GM19324 (cell line): ENCODE data around the gene PHRF1.

Experiments
- ATAC-seq: cut with Tn5 transposase; IDR thresholded peaks from one replicate; pipeline ENCODE4 v1.9.1; 2021; ENCODE audit warnings: mild to moderate bottlenecking, moderate library complexity; ENCODE audit not compliant: unreplicated experiment, low FRiP score

The PHRF1 gene, protein sequence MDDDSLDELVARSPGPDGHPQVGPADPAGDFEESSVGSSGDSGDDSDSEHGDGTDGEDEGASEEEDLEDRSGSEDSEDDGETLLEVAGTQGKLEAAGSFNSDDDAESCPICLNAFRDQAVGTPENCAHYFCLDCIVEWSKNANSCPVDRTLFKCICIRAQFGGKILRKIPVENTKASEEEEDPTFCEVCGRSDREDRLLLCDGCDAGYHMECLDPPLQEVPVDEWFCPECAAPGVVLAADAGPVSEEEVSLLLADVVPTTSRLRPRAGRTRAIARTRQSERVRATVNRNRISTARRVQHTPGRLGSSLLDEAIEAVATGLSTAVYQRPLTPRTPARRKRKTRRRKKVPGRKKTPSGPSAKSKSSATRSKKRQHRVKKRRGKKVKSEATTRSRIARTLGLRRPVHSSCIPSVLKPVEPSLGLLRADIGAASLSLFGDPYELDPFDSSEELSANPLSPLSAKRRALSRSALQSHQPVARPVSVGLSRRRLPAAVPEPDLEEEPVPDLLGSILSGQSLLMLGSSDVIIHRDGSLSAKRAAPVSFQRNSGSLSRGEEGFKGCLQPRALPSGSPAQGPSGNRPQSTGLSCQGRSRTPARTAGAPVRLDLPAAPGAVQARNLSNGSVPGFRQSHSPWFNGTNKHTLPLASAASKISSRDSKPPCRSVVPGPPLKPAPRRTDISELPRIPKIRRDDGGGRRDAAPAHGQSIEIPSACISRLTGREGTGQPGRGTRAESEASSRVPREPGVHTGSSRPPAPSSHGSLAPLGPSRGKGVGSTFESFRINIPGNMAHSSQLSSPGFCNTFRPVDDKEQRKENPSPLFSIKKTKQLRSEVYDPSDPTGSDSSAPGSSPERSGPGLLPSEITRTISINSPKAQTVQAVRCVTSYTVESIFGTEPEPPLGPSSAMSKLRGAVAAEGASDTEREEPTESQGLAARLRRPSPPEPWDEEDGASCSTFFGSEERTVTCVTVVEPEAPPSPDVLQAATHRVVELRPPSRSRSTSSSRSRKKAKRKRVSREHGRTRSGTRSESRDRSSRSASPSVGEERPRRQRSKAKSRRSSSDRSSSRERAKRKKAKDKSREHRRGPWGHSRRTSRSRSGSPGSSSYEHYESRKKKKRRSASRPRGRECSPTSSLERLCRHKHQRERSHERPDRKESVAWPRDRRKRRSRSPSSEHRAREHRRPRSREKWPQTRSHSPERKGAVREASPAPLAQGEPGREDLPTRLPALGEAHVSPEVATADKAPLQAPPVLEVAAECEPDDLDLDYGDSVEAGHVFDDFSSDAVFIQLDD (N-terminal part only)

DNA sequence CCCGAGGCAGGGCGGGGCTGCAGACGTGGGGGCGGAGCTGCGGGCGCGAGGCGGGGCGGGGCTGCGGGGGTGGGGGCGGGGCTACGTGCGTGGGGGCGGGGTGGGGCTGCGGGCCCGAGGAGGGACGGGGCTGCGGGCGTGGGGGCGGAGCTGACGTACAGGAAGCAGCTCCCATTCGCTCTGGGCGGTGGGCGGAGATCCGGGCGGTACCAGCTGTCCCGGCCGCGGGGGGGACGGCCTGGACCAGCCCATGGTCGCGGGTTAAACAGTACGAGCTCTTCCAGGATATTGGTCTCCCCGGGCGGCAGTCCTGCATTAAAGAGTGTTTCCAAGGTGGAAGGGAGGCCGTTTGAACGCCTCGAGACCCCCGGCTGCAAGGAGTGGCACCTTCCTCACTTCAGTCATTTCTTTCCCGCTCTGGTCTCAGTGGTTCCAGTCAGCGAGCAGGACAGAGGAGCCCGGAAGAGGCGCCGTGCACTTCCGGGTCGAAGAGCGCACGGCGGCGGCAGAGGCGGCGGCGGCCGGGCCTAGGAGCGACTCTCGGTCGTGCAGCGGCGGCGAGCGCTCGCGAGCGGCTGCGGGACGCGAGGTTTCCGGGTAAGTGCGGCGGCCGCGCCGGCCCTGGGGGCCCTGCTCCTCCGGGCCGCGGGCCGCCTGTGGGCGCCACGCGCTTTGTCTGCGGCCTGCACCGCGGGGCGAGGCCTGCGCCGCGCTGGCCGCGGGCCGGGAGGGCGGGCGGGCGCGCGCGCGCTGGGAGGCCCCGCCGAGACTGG, at the start of gene PHRF1:
TSS of gene PHRF1 (plus strand) at position 475 of the 773 bp plus-strand sequence. CDS start 5,043 bp downstream, outside the sequence.
- peak; percentile 94 for ATAC-seq

DNA sequence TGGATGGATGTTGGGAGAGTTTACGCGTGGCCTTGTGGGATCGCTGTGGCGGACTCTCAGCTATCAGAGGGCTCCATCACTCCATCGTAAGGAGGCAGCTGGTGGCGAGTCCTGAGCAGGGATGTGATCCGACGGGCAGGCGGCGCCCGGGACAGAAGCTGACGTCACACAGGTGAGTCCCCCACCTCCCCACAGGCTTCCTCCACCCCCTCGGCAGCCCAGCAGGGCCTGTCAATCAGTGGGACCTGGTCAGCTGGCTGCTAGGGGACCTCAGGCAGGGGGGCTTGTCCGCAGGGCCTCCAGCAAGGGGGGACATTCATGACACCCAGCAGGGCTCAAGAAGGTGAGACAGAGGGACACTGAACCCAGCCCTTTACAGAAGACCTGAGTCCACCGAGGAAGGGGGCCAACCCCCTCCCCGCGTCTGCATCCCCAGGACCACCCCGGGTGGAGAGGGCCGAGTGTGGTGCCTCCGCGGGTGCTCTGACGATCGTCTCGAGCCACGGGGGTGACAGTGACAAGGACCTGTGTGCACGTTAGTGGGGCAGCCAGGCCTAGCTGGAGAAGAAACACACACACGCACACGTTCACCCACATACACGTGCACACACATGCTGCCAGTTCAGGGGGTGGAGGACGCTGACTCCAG, 48.0 kb upstream of the PHRF1 start:
- no peak for ATAC-seq

DNA sequence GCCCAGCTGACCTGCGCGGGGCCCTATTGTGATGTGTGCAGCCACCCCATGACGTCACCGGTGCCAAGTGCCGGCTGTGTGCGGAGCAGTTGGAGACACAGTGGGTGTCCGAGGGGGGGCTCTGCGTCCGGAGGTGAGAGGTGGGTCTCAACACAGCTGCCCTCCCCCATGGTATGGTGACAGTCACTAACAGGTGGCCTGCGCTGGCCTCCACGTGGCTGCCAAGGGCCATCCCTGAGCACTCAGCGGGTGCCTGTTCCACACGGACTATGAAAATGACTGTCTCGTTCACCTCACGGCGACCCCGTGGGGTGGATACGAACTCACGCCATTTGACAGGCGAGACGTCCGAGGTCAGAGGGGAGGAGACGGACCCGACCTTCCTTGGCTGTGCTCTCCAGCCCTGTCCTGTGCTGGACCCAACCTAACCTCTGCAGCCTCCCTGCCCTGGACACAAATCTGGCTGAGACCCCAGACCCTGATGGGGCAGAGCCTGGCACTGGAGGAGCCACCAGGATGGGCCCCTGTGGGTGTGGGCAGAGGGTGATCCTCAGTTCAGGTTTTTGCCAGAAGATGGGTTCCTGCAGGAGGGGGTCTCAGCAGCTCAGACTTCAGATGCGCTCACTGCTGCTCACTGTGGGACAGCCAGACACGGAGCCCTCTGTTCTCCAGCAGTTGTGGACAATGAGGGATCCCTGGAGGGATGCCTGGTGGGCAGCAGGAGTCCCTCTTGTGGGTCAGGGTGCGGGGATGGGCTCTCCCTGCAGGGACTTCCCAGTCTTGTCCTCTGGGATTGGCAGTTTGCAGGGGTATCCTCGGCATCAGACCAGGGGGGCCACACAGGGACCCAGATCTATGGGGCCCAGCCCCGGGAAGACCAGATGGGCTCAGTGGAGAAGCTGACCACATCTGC, 47.2 kb upstream of the PHRF1 start:
- no peak for ATAC-seq

DNA sequence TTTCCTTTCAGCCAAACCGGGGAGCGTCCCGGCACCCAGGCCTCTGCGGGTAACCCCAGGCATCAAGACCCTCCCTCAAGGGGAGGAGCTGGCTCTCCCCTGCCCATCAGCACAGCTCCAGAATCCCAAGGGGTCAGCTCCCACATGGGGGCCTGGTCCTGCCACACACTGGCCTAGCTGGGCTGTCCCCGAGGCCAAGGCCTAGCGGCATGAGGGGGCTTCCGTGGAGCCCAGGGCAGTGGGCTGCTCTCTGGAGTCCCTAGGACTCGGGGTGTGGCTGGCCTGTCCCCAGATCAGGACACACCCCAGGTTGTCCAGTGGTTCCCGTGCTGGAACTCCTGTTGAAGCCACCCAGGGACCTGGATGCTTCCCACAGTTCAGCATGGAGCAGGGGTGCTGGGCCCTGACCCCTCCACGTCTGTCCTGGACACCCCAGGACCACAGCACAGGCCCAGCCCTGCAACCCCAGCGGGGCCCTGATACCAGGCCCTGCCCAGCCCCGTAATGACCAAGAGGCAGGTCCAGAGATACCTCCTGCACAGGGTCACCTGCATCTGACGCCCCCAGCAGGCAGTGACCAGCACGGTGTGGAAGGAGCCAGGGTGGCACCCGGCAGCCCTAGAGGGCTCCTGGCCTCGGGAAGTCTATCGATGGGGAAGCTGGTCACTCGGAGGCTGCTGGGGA, 46.4 kb upstream of the PHRF1 start:
- ATAC-seq, result no peak

DNA sequence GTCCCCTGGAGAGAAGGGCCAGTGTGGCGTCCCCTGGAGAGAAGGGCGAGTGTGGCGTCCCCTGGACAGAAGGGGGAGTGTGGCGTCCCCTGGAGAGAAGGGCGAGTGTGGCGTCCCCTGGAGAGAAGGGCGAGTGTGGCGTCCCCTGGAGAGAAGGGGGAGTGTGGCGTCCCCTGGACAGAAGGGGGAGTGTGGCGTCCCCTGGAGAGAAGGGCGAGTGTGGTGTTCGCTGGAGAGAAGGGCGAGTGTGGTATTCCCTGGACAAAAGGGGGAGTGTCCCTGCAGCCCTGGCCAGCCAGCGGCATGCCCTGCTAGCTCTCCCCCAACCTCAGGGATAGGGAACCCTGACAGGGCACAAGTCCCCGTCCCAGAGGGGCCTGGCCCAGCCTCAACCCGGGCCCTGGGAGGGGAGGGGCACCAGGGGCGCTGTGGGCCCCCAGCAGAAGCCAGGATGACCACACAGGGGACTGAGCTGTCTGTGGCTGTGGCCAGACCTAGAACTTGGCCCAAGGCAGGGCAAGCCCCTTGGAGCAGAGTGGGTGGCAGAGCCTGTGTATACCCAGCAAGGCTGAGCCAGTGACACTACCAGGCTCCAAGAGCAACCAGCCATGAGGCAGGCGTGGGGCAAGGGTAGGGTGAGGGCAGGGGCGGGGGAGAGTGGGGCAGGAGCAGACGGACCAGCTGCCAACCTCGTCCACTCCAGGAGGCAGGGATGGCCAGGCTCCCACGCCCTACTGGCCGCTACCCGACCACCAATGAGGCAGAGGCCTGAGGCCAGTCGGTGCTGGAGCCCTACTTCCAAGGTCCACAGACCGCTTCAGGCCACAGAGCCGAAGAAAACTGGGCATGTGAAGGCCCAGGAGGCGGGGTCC, 45.1 kb upstream of the PHRF1 start:
- ATAC-seq, result no peak

DNA sequence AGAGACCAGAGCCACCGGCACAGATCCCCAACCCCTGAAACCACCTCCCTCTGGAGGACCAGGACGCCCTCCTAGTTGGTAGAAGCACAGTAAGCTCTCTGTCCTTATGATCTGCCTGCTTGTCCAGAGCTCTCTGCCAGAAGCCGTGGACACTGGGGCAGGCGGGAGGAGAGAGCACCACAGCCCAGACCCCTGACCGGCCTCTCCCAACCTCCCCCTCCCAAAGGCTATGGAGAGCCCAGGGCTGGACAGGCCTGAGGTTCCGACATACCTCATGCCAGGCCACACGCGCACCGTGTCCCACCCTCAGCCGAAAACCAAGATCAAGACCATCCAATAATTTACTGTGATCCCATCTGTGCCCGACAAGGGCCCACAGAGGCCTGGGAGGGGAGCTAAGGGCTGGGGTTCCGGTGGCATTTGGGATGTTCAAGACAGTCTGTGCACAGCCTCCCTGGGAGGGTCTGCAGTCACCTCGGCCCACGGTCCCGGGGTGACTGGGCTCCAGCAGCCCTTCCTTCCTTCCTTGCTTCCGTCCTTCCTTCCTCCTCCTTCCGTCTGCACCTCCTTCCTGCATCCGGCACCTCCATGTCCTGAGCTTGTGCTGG, 44.2 kb upstream of the PHRF1 start:
- no peak for ATAC-seq

DNA sequence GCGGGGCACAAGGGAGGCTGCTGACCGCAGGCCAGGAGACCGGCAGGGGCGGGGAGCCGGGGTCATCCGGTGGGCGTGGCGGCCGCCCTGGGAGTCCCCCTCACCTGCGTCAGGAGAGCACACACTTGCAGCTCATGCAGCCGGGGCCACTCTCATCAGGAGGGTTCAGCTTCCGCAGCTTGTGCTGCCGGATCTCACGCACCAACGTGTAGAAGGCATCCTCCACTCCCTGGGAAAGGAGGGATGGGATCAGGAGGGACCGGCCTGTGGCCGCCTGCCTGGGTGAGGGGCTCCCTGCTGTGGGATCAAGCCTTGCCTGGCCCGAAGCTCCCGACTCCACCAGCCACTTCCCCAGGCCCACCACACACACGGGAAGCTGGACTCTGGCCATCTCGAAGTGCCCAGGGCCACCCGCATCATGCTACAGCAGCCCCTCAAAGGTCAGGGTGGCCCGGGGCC, 43.7 kb upstream of the PHRF1 start:
- ATAC-seq, result no peak

DNA sequence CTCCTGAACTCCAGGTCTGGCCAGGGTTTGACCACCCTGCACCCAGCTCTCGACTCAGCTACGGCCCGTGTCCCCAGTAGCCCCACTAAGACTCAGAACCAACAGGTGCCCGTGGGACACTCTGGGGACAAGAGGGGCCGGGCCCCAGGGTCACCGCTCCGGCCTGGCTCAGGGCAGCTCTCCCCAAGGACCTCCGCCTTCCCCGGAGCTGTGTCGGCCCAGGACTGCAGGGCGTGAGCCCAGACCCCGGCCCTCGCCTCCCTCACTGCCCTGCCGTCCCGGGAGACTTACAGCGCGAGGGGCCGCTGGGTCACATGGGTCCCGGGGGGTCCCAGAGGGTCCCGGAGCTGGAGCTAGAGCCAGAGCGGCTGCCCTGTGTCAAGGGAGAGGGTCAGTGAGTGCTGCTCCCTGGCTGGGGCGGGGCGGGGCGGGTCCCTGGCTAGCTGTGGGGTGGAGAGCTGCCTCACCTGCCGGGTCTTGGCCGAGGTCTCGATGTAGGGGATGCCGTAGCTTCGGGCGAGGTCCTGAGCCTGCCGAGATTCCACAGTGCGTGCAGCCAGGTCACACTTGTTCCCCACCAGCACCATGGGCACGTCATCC, 43.2 kb upstream of the PHRF1 start:
- no peak for ATAC-seq

DNA sequence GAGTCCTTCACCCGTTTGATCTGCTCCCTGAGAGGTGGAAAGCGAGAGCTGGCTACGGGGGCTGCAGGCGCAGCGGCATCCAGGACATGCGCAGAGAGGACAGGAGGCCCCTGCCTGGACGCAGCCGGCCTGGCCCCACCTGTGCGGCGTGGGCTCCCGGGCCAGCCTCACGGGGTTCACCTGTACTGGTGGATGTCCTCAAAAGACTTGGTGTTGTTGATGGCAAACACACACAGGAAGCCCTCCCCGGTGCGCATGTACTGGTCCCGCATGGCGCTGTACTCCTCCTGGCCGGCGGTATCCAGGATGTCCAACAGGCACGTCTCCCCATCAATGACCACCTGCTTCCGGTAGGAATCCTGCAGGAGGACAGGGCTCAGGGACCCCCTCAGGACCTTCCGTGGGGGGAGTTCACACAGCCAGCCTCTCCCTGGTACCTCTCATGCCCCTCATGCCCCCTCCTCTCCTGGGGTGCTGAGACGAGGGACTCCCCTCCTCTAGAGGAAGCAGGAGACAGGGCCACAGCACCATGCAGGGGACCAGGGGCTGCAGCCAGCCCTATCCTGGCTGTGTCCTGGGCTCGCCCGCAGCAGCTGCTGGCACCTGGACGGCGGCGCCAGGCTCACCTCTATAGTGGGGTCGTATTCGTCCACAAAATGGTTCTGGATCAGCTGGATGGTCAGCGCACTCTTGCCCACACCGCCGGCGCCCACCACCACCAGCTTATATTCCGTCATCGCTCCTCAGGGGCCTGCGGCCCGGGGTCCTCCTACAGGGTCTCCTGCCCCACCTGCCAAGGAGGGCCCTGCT, 42.5 kb upstream of the PHRF1 start:
- ATAC-seq, result no peak

DNA sequence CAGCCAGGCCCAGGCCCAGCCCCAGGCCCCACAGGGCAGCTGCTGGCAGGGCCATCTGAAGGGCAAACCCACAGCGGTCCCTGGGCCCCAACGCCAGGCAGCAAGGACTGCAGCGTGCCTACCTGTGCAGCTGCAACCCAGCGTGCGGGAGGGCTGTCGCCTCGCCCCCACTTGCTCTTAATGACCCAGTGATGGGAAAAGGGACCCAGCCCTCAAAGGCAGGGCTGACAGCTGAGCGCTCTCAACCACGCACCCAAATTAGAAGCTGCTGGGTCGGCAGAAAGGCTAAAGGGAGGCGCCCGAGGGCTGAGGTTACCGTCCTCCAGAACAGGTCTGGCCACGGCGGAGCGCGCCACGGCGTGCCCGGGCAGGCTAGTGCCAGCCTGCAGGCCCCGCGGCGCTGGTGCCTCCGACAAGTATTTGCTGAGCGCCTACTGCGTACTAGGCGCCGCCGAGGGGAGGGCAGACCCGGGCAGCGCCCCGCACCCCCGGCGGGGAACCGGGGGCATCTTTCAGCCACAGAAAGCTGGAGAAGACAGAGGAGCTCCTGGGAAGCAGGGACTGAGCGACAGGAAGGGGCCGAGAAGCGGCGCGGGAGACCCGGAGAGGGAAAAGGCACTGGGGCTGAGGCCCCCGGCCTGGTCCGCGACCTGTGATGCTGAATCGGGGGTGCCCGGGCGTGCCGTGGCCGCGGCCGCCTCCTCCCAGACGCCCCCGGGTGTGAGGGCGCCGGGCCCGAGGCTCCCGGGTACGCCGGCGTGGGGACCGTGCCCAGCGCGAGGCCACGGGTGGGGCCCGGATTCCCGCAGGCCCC, 41.7 kb upstream of the PHRF1 start:
- ATAC-seq, result peak; percentile 1

DNA sequence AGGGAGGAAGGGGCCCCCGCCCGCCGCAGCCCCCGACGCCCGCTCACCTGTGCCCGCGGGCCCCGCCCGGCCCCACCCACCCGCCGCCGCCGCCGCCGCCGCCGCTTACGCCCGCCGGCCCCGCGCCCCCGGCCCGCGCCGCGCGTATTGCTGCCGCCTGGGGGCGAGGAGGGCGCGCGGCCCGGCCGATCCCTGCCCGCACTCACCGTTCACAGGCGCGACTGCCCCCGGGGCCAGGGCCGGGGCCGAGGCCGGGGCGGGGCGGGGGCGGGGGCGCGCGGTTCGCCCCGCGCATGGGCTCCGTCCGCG, 41.1 kb upstream of the PHRF1 start:
- no peak for ATAC-seq

DNA sequence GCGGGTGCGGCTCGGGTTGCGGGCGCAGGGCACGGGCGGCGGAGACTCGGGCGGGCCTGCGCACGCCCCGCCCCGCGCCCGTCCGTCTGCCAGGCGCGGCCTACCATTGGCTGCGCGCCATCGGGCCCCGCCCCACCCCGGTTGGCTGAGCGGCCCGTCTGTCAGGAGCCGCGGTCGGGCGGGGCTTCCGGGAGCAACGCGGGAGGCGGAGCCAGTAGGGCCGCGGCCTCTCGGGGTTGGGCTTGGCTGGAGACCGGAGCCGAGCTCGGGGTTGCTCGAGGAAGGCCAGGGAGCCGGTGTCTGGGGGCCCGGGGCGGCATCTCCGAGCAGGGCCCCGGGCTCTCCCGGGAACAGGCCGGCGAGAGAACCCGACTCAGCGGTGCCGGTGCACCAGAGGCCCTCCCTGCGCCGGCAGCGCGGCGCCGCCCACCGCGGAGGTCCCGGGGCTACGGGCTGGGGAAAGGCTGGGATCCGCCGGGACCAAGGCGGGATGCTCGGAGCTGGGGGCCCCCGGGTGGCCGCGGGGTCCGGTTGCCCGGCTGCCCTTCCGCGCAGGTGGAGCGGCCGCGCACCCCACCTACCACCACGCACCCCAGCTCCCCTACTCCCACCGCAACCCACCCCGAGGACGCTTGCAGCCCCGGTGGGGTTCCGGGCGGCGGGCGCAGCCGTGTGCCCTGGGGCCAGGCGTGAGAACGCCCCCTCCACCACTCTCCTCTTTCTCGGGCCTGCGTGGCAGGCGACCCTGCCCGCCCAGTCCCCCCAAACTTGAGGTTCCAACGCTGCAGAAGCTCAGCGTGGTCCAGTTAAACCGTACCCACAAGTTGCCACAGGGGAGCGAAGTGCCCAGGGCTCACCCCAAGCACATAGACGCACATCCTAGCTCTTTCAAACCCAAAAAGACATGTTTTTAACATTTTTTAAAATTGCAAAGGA, 40.5 kb upstream of the PHRF1 start, which contains the start of gene HRAS:
TSS of gene HRAS (minus strand) at position 58 of the 936 bp plus-strand sequence.
- ATAC-seq, result peak; percentile 70

DNA sequence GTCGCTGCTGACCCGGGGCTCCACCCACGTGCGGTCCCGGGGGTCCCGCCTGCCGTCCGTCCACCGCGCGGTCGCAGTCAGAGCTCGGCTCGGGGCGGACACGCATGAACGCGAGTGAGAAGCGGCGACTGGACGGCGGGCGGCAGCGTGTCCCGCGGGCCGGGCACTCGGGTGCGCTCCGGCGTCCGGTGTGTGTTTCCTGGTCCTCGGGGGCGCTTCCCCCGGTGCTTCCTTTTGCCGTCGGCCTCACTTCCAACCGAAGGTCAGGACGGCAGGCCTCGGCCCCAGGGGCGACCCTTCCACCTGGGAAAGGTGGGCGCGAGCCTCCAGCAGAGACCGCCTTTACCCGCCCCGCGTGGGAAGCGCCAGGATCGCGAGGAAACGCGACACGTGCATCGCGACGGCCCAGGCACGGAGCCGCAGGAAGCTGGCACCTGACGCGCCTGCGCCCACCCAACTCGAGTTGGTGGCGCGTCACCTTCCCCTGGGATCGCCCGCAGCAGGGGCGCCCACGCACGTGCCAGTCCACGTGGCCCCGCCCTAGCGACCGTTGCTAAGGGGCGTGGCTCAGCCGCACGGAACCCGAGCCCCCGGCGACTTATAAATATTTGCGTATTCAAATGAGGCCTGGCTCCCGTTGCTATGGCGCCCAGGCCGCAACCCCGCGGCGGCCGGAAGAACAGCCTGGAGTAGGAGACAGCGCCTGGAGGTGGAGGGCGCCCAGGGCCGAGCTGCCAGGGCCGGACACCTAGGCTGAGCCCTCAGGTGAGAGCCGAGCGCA, 39.2 kb upstream of the PHRF1 start, which contains the start of gene LRRC56:
TSS of gene LRRC56 (plus strand) at position 687 of the 781 bp plus-strand sequence. CDS start 3,158 bp downstream, outside the sequence.
- ATAC-seq, result peak; percentile 50
